CD4-positive, alpha-beta T cell (primary cell): Measurements from ENCODE around the gene GALE. TPM values are rescaled to one million over a fixed set of nuclear protein-coding genes. Genes with fewer than 3 reads are reported as not detected.
A peak's percentile ranks its signal among the peaks of the same experiment; 100 is the strongest.

ENCODE experiments used
- ATAC-seq: fragments of 200-7000 bp; cut with Tn5 transposase; one replicate; pipeline ENCODE4 v1.10.0; 2022; ENCODE audit warnings: mild to moderate bottlenecking; ENCODE audit not compliant: poor library complexity
- CTCF ChIA-PET: fragments of 350-600 bp; sonication (Branson Sonifier 250); formaldehyde crosslinking; loops from one replicate; lab custom pipeline; 2021; ENCODE audit warnings: antibody characterized with exemption, inconsistent platforms; lab: Charles Lee
- POLR2A ChIA-PET: fragments of 350-600 bp; sonication (Branson Sonifier 250); formaldehyde crosslinking; loops from one replicate; lab custom pipeline; 2021; ENCODE audit warnings: antibody characterized with exemption, inconsistent platforms; lab: Charles Lee
- DNase-seq, 14 experiments: peaks; one replicate each; pipeline ENCODE4 v3.0.0-alpha.2; 2013 to 2020; ENCODE audit warnings: mixed read lengths in 2 of 14
- H3K27ac ChIP-seq, 2 donors: one replicate each; pipeline versions ENCODE4 v1.5.1 to v1.7.0; 2013; ENCODE audit warnings: low read length in 2 of 2, low read depth in 1 of 2, mild to moderate bottlenecking in 1 of 2
- H3K27me3 ChIP-seq, 2 experiments: 1 replicate in 1 of 2; 2 replicates in 1 of 2; pipeline versions ENCODE4 v1.6.1 to v1.7.0; 2013; ENCODE audit warnings: low read length in 2 of 2, control low read depth in 1 of 2, mild to moderate bottlenecking in 1 of 2, moderate library complexity in 1 of 2; ENCODE audit not compliant: insufficient read depth in 2 of 2, control insufficient read depth in 1 of 2
- H3K36me3 ChIP-seq: one replicate; pipeline ENCODE4 v1.6.1; 2013; ENCODE audit warnings: low read length, control low read depth; ENCODE audit not compliant: insufficient read depth
- H3K4me1 ChIP-seq: one replicate; pipeline ENCODE4 v1.6.1; 2013; ENCODE audit warnings: low read length, control low read depth; ENCODE audit not compliant: insufficient read depth
- H3K4me3 ChIP-seq: one replicate; pipeline ENCODE4 v1.5.1; 2013; ENCODE audit warnings: mild to moderate bottlenecking, low read length, moderate library complexity
- H3K9me3 ChIP-seq, 2 experiments: 1 replicate in 1 of 2; 2 replicates in 1 of 2; pipeline versions ENCODE4 v1.6.1 to v1.7.0; 2013; ENCODE audit warnings: low read length in 2 of 2, mild to moderate bottlenecking in 2 of 2, control low read depth in 1 of 2, moderate library complexity in 1 of 2; ENCODE audit not compliant: control insufficient read depth in 1 of 2, insufficient read depth in 1 of 2
- H3K27ac Mint-ChIP-seq: one replicate; pipeline ENCODE4 v1.8.0; 2020; ENCODE audit warnings: mixed read lengths
- H3K27me3 Mint-ChIP-seq: one replicate; pipeline ENCODE4 v1.8.0; 2021; ENCODE audit warnings: mixed read lengths
- H3K36me3 Mint-ChIP-seq: one replicate; pipeline ENCODE4 v1.8.0; 2021; ENCODE audit warnings: low read depth, mixed read lengths
- H3K4me1 Mint-ChIP-seq: one replicate; pipeline ENCODE4 v1.8.0; 2021; ENCODE audit warnings: low read depth, mixed read lengths
- H3K4me3 Mint-ChIP-seq: one replicate; pipeline ENCODE4 v1.8.0; 2020; ENCODE audit warnings: mild to moderate bottlenecking, mixed read lengths
- H3K9me3 Mint-ChIP-seq: one replicate; pipeline ENCODE4 v1.8.0; 2020; ENCODE audit warnings: mixed read lengths
- CTCF ChIP-seq: fragments of 200-600 bp; IDR thresholded peaks from one replicate; pipeline ENCODE4 v1.8.0; 2022; ENCODE audit warnings: antibody characterized with exemption, mild to moderate bottlenecking
- intact Hi-C, 2 experiments: fragments of 100-400 bp; cut with DNase I in 1 of 2; cut with micrococcal nuclease in 1 of 2; formaldehyde crosslinking; loops; one replicate each; pipeline versions ENCODE4 v1.15.1 to v1.9.0; 2023 to 2025; cut with DNase I, micrococcal nuclease
- total RNA-seq, 174 experiments: library from RNA in 2 of 174; stranded (reverse) in 2 of 174; gene quantifications; one replicate each; pipeline ENCODE4 v1.2.3 and lab custom pipeline; 2021 to 2026

Gene GALE
- total RNA-seq, 2 experiments from 2014 or later, result 5.4 to 6.9 TPM

DNA sequence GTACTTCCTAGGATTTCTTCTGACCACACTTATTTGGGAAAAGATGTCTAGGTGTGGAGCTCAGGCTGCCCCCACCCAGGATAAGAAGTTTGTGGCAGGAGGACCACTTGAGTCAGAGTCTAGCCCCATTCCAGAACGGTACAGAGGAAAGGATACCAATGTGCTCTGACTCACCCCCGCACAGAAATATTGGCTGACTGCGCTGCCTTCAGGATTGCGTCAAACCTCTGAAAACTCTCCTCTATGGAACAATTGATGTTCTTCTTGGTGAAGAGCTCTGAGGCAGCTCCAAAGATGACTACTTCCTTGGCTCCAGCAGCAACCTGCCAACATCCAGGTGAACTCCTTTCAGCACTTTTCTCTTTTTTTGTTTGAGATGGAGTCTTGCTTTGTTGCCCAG, 13.5 kb upstream of the GALE start:
- Histone ChIP-seq H3K36me3 (peaks cover 58% of the 10 kb centered on the region), H3K4me1 (peaks cover 16% of the 10 kb centered on the region), H3K27me3 (no peaks in the 10 kb centered on the region), H3K27ac (no peak overlapping the region), H3K9me3 (no peaks in the 10 kb centered on the region), H3K4me3 (no peak overlapping the region)
- H3K9me3 Mint-ChIP-seq, result no peaks in the 10 kb centered on the region
- CTCF ChIA-PET, result interaction anchor here (3.0 kb wide), 1 partner anchor 42 kb away, joined by 6 read pairs; no protein-coding TSS in a partner anchor
- no peaks in the 10 kb centered on the region for H3K27me3 Mint-ChIP-seq
- H3K36me3 Mint-ChIP-seq, result peaks cover 70% of the 10 kb centered on the region
- POLR2A ChIA-PET, result no interaction called here
- DNase-seq, result no peak
- H3K27ac Mint-ChIP-seq, result no peak overlapping the region
- no peak overlapping the region for H3K4me3 Mint-ChIP-seq
- peaks cover 14% of the 10 kb centered on the region for H3K4me1 Mint-ChIP-seq
- intact Hi-C loops, result loop anchor here (5.0 kb wide), 2 partner anchors 103 to 213 kb away; no protein-coding TSS in a partner anchor
- no peak for ATAC-seq
- TF ChIP-seq CTCF, result no peak

GRCh38 chr1:23810818-23811540, 10.4 kb upstream of the GALE start:
- Mint-ChIP-seq H3K9me3 (no peaks in the 10 kb centered on the region), H3K4me3 (no peak overlapping the region), H3K27me3 (no peaks in the 10 kb centered on the region), H3K27ac (no peak overlapping the region), H3K4me1 (peaks cover 14% of the 10 kb centered on the region), H3K36me3 (peaks cover 60% of the 10 kb centered on the region)
- ATAC-seq, result peak; percentile 74
- peak; percentile 54 for TF ChIP-seq CTCF
- Histone ChIP-seq H3K4me3 (no peak overlapping the region), H3K27ac (no peak overlapping the region), H3K9me3 (no peaks in the 10 kb centered on the region), H3K36me3 (peaks cover 32% of the 10 kb centered on the region), H3K27me3 (no peaks in the 10 kb centered on the region), H3K4me1 (peaks cover 16% of the 10 kb centered on the region)
- ChIA-PET POLR2A (interaction anchor here (1.2 to 2.1 kb wide), 6 partner anchors 10 to 149 kb away, joined by 3 to 8 read pairs (median 4); partner anchors contain the start of genes PITHD1 and PNRC2), CTCF (interaction anchor here (0.8 to 3.1 kb wide), 22 partner anchors 8 to 217 kb away, joined by 3 to 44 read pairs (median 6); partner anchors contain the start of genes FUCA1, GALE, HMGCL and LYPLA2)
- intact Hi-C loops, result loop anchor here (1.0 to 5.0 kb wide), 3 partner anchors 57 to 216 kb away; partner anchors contain the start of gene FUCA1 (in 1 of the 2)
- peak in 11 of 14 experiments; percentile 29 to 80 (median 45) for DNase-seq

- DNase-seq (peak; percentile 73 to 91 (median 78)), ATAC-seq (peak; percentile 94)
- H3K9me3 ChIP-seq, result no peaks in the 10 kb centered on the region
- Mint-ChIP-seq H3K27me3 (no peaks in the 10 kb centered on the region), H3K27ac (no peak overlapping the region), H3K9me3 (no peaks in the 10 kb centered on the region), H3K4me3 (no peak overlapping the region), H3K36me3 (peaks cover 59% of the 10 kb centered on the region), H3K4me1 (peaks cover 14% of the 10 kb centered on the region)
- peak; percentile 68 for TF ChIP-seq CTCF
- H3K4me3 ChIP-seq, result no peak overlapping the region
- H3K4me1 ChIP-seq, result peaks cover 16% of the 10 kb centered on the region
- ChIA-PET CTCF (interaction anchor here (0.6 to 3.1 kb wide), 20 partner anchors 9 to 149 kb away, joined by 3 to 44 read pairs (median 6); partner anchors contain the start of genes FUCA1, GALE, HMGCL and LYPLA2), POLR2A (interaction anchor here (1.0 to 2.1 kb wide), 9 partner anchors 8 to 150 kb away, joined by 3 to 10 read pairs (median 4); partner anchors contain the start of genes HMGCL, PITHD1 and PNRC2)
- intact Hi-C loops, result loop anchor here (1.0 to 10.0 kb wide), 6 partner anchors 59 to 445 kb away; partner anchors contain the start of genes FUCA1 (in 2 of the 2), PNRC2 (in 1 of the 2) and ZNF436 (in 1 of the 2)
- H3K27me3 ChIP-seq, result no peaks in the 10 kb centered on the region
- peaks cover 28% of the 10 kb centered on the region for H3K36me3 ChIP-seq
- no peak overlapping the region for H3K27ac ChIP-seq
Observed at GRCh38 chr1:23809751-23810171, 9.2 kb upstream of the GALE start.
